LNCaP clone FGC (cell line): ENCODE results near the gene TMEM45A.
"Not testable (repeated sequence)": the region's sequence is repeated elsewhere in the genome, so short reads cannot be mapped to it uniquely, and the experiment has no call there.

Source experiments
- DNase-seq: peaks from one replicate; pipeline ENCODE4 v3.0.0-alpha.2; 2011; ENCODE audit warnings: low read depth
- H3K4me3 ChIP-seq: 2 replicates; pipeline ENCODE4 v1.5.1; 2011; ENCODE audit warnings: mild to moderate bottlenecking, low read depth, low read length, control low read depth
- CTCF ChIP-seq: IDR thresholded peaks from 2 replicates; pipeline ENCODE4 v1.5.1; 2012; ENCODE audit warnings: mild to moderate bottlenecking; ENCODE audit not compliant: control insufficient read depth, insufficient read depth; ENCODE audit errors: extremely low read depth

The TMEM45A gene

GRCh38 chr3:100540791-100541334 is 48.4 kb downstream of the TMEM45A start:
- no peak for TF ChIP-seq CTCF
- H3K4me3 ChIP-seq = no peak overlapping the region
- no peak for DNase-seq

DNA sequence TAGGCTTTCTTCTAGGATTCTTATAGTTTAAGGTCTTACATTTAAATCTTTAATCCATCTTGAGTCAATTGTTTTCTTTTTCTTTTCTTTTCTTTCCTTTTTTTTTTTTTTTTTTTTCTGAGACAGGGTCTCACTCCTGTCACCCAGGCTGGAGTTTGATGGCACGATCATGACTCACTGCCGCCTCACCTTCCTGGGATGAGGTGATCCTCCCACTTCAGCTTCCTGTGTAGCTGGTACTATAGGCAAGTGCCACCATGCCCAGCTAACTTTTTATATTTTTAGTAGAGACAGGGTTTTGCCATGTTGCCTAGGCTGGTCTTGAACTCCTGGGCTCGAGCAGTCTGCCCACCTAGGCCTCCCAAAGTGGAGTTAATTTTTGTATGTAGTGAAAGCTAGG is 49.0 kb downstream of the TMEM45A start:
- not testable (repeated sequence) for H3K4me3 ChIP-seq, DNase-seq

DNA sequence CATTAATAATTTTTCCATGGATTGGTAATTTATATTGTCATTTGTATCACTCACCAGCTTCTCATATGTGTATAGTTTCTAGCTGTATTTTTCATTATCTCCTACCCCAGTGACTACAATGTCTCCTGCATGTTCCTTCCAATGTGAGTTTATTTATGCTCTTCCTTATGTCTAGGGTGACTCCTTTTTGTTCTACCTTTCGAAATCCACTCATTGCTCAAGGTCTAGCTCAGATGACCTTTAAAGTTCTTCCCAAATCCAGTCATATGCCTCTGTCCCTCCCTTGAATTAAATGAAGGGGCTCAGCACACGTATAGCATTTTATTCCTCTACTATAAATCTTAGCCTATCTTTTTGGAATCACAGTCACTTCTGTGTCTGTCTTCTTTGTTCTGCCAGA is 53.0 kb downstream of the TMEM45A start:
- H3K4me3 ChIP-seq = no peak overlapping the region
- no peak for TF ChIP-seq CTCF
- no peak for DNase-seq

- DNase-seq = no peak
- H3K4me3 ChIP-seq = no peak overlapping the region
- no peak for TF ChIP-seq CTCF
Measured at GRCh38 chr3:100546020-100546744, 53.8 kb downstream of the TMEM45A start.

DNA sequence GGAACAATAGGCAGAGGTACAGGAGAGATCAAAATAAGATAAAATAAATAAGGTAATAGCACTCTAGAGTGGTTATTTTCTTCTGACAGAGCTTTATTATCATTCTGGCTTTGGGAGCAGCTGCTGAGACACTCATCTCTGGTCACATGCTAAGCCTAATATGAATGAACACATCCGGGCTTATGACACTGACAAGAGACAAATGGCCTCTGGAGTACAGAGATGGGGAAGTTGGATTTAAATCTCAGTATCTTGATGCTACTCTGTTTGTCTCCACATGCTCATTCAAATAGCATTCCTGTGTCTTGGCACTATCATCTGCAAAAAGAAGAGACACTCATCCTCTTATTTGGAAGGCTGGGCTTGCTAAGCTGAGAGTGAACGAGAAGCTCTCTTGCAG is 55.6 kb downstream of the TMEM45A start:
- no peak for DNase-seq
- no peak overlapping the region for H3K4me3 ChIP-seq
- TF ChIP-seq CTCF = no peak

GRCh38 chr3:100553618-100554372 is 61.4 kb downstream of the TMEM45A start:
- DNase-seq = no peak
- no peak for TF ChIP-seq CTCF
- no peak overlapping the region for H3K4me3 ChIP-seq

- DNase-seq = no peak
- no peak for TF ChIP-seq CTCF
- no peak overlapping the region for H3K4me3 ChIP-seq
Measured at GRCh38 chr3:100554373-100554676, 61.9 kb downstream of the TMEM45A start.
